Measurements from ENCODE around the gene LCNL1. TPM values are rescaled to one million over a fixed set of nuclear protein-coding genes. Genes with fewer than 3 reads are reported as not detected.

The LCNL1 gene
- total RNA-seq, 2 experiments from 2014 or later = not detected

GRCh38 chr9:136978073-136978864, 4.5 kb upstream of the LCNL1 start:
- no peaks in the 10 kb centered on the region for H3K27me3 Mint-ChIP-seq
- H3K9me3 Mint-ChIP-seq = no peaks in the 10 kb centered on the region
- intact Hi-C loops (cut with micrococcal nuclease) = no loop called here
- peak; percentile 76 for DNase-seq
- ATAC-seq = peak; percentile 75
- H3K4me1 Mint-ChIP-seq (ENCODE audit: low read depth) = peaks cover 20% of the 10 kb centered on the region
- ChIA-PET POLR2A (interaction anchor here (1.2 kb wide), 1 partner anchor 14 kb away, joined by 3 read pairs; the partner anchor contains the start of gene PAXX), CTCF (interaction anchor here (0.9 to 4.5 kb wide), 5 partner anchors 10 to 190 kb away, joined by 3 to 24 read pairs (median 5); no protein-coding TSS in a partner anchor)
- H3K4me3 Mint-ChIP-seq = no peak overlapping the region
- TF ChIP-seq CTCF (IDR thresholded peaks at IDR 0.05) = no peak
- no peak overlapping the region for H3K27ac Mint-ChIP-seq
- H3K36me3 Mint-ChIP-seq (ENCODE audit: low read depth) = no peaks in the 10 kb centered on the region

GRCh38 chr9:136978865-136979544, 3.8 kb upstream of the LCNL1 start:
- no peak for ATAC-seq
- POLR2A ChIA-PET = interaction anchor here (1.2 kb wide), 1 partner anchor 14 kb away, joined by 3 read pairs; the partner anchor contains the start of gene PAXX

GRCh38 chr9:136979769-136980587, 2.8 kb upstream of the LCNL1 start:
- H3K4me3 Mint-ChIP-seq = no peak overlapping the region
- no peaks in the 10 kb centered on the region for H3K9me3 Mint-ChIP-seq
- peaks cover 17% of the 10 kb centered on the region for H3K4me1 Mint-ChIP-seq (ENCODE audit: low read depth)
- no peaks in the 10 kb centered on the region for H3K36me3 Mint-ChIP-seq (ENCODE audit: low read depth)
- DNase-seq = no peak
- intact Hi-C loops (cut with micrococcal nuclease) = no loop called here
- no peak overlapping the region for H3K27ac Mint-ChIP-seq
- no peak for ATAC-seq
- ChIA-PET CTCF (no interaction called here), POLR2A (no interaction called here)
- no peak for TF ChIP-seq CTCF (IDR thresholded peaks at IDR 0.05)
- H3K27me3 Mint-ChIP-seq = peaks cover 5% of the 10 kb centered on the region

More at GRCh38 chr9:136978865-136979544, 3.8 kb upstream of the LCNL1 start:
- intact Hi-C loops (cut with micrococcal nuclease) = no loop called here
- CTCF ChIA-PET = interaction anchor here (1.0 to 4.5 kb wide), 2 partner anchors 27 to 56 kb away, joined by 3 to 24 read pairs; no protein-coding TSS in a partner anchor
- no peak overlapping the region for H3K27ac Mint-ChIP-seq
- peaks cover 4% of the 10 kb centered on the region for H3K27me3 Mint-ChIP-seq
- H3K4me1 Mint-ChIP-seq (ENCODE audit: low read depth) = peaks cover 20% of the 10 kb centered on the region
- no peak for DNase-seq
- H3K9me3 Mint-ChIP-seq = no peaks in the 10 kb centered on the region
- H3K36me3 Mint-ChIP-seq (ENCODE audit: low read depth) = no peaks in the 10 kb centered on the region
- H3K4me3 Mint-ChIP-seq = no peak overlapping the region
- TF ChIP-seq CTCF (IDR thresholded peaks at IDR 0.05) = no peak

- intact Hi-C loops (cut with micrococcal nuclease) = no loop called here
These were observed 1.9 kb upstream of the LCNL1 start for GRCh38 chr9:136980669-136981478.

More at GRCh38 chr9:136980669-136981478, 1.9 kb upstream of the LCNL1 start:
- no peak for TF ChIP-seq CTCF (IDR thresholded peaks at IDR 0.05)
- Mint-ChIP-seq H3K27me3 (peaks cover 7% of the 10 kb centered on the region), H3K9me3 (no peaks in the 10 kb centered on the region), H3K4me3 (no peak overlapping the region), H3K36me3 (ENCODE audit: low read depth) (no peaks in the 10 kb centered on the region), H3K27ac (no peak overlapping the region), H3K4me1 (ENCODE audit: low read depth) (peaks cover 8% of the 10 kb centered on the region)
- ChIA-PET CTCF (no interaction called here), POLR2A (interaction anchor here (1.2 kb wide), 1 partner anchor 10 kb away, joined by 3 read pairs; no protein-coding TSS in a partner anchor)
- DNase-seq (no peak), ATAC-seq (no peak)

All from activated CD8-positive, alpha-beta T cell treated with anti-CD3 and anti-CD28 coated beads for 36 hours (primary cell).